Stimulated activated CD4-positive, alpha-beta T cell treated with anti-CD3 and anti-CD28 coated beads, Interleukin-15, amount 100 ng/mL, for 24 hours (primary cell): ENCODE measurements around the gene CAB39L.
A peak's percentile ranks its signal among the peaks of the same experiment; 100 is the strongest.

Experiments used
- DNase-seq: peaks from one replicate; pipeline ENCODE4 v3.0.0-alpha.2; 2020

Gene CAB39L

GRCh38 chr13:49443704-49444523 is at the start of gene CAB39L, which contains the start of gene SETDB2:
TSS of gene CAB39L (minus strand) at chr13:49444064. CDS start at chr13:49382910, 61,154 bp downstream.
TSS of gene SETDB2 (plus strand) at chr13:49444274. CDS start at chr13:49451894, 7,620 bp downstream.
- peak; percentile 99 for DNase-seq

GRCh38 chr13:49488563-49488962 is 44.7 kb upstream of the CAB39L start:
- DNase-seq: no peak

GRCh38 chr13:49481788-49482187 is 37.9 kb upstream of the CAB39L start:
- no peak for DNase-seq

GRCh38 chr13:49476529-49476928 is 32.7 kb upstream of the CAB39L start:
- DNase-seq: no peak

- DNase-seq: no peak
These were observed 28.3 kb upstream of the CAB39L start for GRCh38 chr13:49472186-49472585.

- no peak for DNase-seq
These were observed 22.5 kb upstream of the CAB39L start for GRCh38 chr13:49466292-49466838.

GRCh38 chr13:49464621-49465325 is 20.9 kb upstream of the CAB39L start:
- no peak for DNase-seq

- DNase-seq: no peak
These were observed 20.2 kb upstream of the CAB39L start for GRCh38 chr13:49464085-49464484.

- DNase-seq: no peak
These were observed 15.7 kb upstream of the CAB39L start for GRCh38 chr13:49459580-49459979.

- no peak for DNase-seq
These were observed 13.4 kb upstream of the CAB39L start for GRCh38 chr13:49457221-49457620.

GRCh38 chr13:49456156-49456555 is 12.3 kb upstream of the CAB39L start:
- no peak for DNase-seq

GRCh38 chr13:49455007-49455398 is 11.1 kb upstream of the CAB39L start:
- no peak for DNase-seq

- no peak for DNase-seq
These were observed 10.6 kb upstream of the CAB39L start for GRCh38 chr13:49454388-49455006.

- no peak for DNase-seq
These were observed 9.6 kb upstream of the CAB39L start for GRCh38 chr13:49453465-49453864.

- DNase-seq: no peak
These were observed 9.0 kb upstream of the CAB39L start for GRCh38 chr13:49452725-49453457.

GRCh38 chr13:49450105-49450819 is 6.4 kb upstream of the CAB39L start:
- DNase-seq: no peak

- no peak for DNase-seq
These were observed 4.9 kb upstream of the CAB39L start for GRCh38 chr13:49448753-49449152.

- no peak for DNase-seq
These were observed 2.6 kb upstream of the CAB39L start for GRCh38 chr13:49446473-49446872.

- DNase-seq: peak; percentile 14
These were observed 896 bp upstream of the CAB39L start for GRCh38 chr13:49444524-49445395.

- no peak for DNase-seq
These were observed 534 bp downstream of the CAB39L start for GRCh38 chr13:49443357-49443703.

GRCh38 chr13:49441846-49442245 is 2.0 kb downstream of the CAB39L start:
- DNase-seq: no peak
